Stimulated activated effector memory CD8-positive, alpha-beta T cell treated with anti-CD3 and anti-CD28 coated beads, Interleukin-12 subunit alpha, Interleukin-12 subunit beta, amount 100 ng/mL, for 72 hours (primary cell): Measurements from ENCODE around the gene SIRT6.
"Not testable (repeated sequence)": the region's sequence is repeated elsewhere in the genome, so short reads cannot be mapped to it uniquely, and the experiment has no call there.

Source experiments
- ATAC-seq: fragments of 150-1000 bp; cut with Tn5 transposase; 2 replicates; pipeline ENCODE4 v1.10.0; 2021
- DNase-seq, 2 donors: peaks; one replicate each; pipeline ENCODE4 v3.0.0; 2021 to 2022; ENCODE audit warnings: low spot score in 2 of 2
- H3K27ac Mint-ChIP-seq: one replicate; pipeline ENCODE4 v1.8.0; 2022; ENCODE audit warnings: mild to moderate bottlenecking, mixed read lengths
- H3K36me3 Mint-ChIP-seq: one replicate; pipeline ENCODE4 v1.8.0; 2022; ENCODE audit warnings: mild to moderate bottlenecking, mixed read lengths
- H3K4me1 Mint-ChIP-seq: one replicate; pipeline ENCODE4 v1.8.0; 2022; ENCODE audit warnings: mixed read lengths
- H3K4me3 Mint-ChIP-seq: one replicate; pipeline ENCODE4 v1.8.0; 2022; ENCODE audit warnings: mild to moderate bottlenecking, mixed read lengths
- H3K9me3 Mint-ChIP-seq: one replicate; pipeline ENCODE4 v1.8.0; 2022; ENCODE audit warnings: mixed read lengths

The SIRT6 gene

GRCh38 chr19:4210166-4210731 lies 27.9 kb upstream of the SIRT6 start:
- Mint-ChIP-seq H3K36me3 (no peaks in the 10 kb centered on the region), H3K4me1 (peaks cover 10% of the 10 kb centered on the region), H3K27ac (no peak overlapping the region), H3K9me3 (no peaks in the 10 kb centered on the region), H3K4me3 (no peak overlapping the region)
- ATAC-seq (no peak), DNase-seq (no peak)

GRCh38 chr19:4208385-4209094 lies 26.2 kb upstream of the SIRT6 start:
- Mint-ChIP-seq H3K9me3 (no peaks in the 10 kb centered on the region), H3K36me3 (no peaks in the 10 kb centered on the region), H3K4me1 (peaks cover 6% of the 10 kb centered on the region), H3K4me3 (no peak overlapping the region), H3K27ac (no peak overlapping the region)
- DNase-seq (no peak), ATAC-seq (no peak)

- H3K36me3 Mint-ChIP-seq: no peaks in the 10 kb centered on the region
- H3K9me3 Mint-ChIP-seq: no peaks in the 10 kb centered on the region
- peaks cover 6% of the 10 kb centered on the region for H3K4me1 Mint-ChIP-seq
- ATAC-seq (no peak), DNase-seq (no peak)
- no peak overlapping the region for H3K4me3 Mint-ChIP-seq
- no peak overlapping the region for H3K27ac Mint-ChIP-seq
These were observed 24.6 kb upstream of the SIRT6 start for GRCh38 chr19:4206818-4207484.

- ATAC-seq (no peak), DNase-seq (no peak)
- Mint-ChIP-seq H3K36me3 (no peaks in the 10 kb centered on the region), H3K9me3 (peaks cover 6% of the 10 kb centered on the region), H3K27ac (no peak overlapping the region), H3K4me3 (no peak overlapping the region), H3K4me1 (peaks cover 18% of the 10 kb centered on the region)
These were observed 19.4 kb upstream of the SIRT6 start for GRCh38 chr19:4201798-4202197.

- Mint-ChIP-seq H3K9me3 (peaks cover 6% of the 10 kb centered on the region), H3K4me1 (peaks cover 18% of the 10 kb centered on the region), H3K27ac (no peak overlapping the region), H3K36me3 (no peaks in the 10 kb centered on the region), H3K4me3 (no peak overlapping the region)
- DNase-seq: no peak
- ATAC-seq: no peak
These were observed 18.7 kb upstream of the SIRT6 start for GRCh38 chr19:4200940-4201542.

- no peak for ATAC-seq
- Mint-ChIP-seq H3K27ac (no peak overlapping the region), H3K9me3 (peaks cover 6% of the 10 kb centered on the region), H3K4me1 (peaks cover 18% of the 10 kb centered on the region), H3K4me3 (no peak overlapping the region), H3K36me3 (no peaks in the 10 kb centered on the region)
- no peak for DNase-seq
These were observed 17.4 kb upstream of the SIRT6 start for GRCh38 chr19:4199699-4200293.

GRCh38 chr19:4198467-4199126 lies 16.2 kb upstream of the SIRT6 start:
- no peak for DNase-seq
- no peak overlapping the region for H3K27ac Mint-ChIP-seq
- ATAC-seq: no peak
- H3K4me3 Mint-ChIP-seq: no peak overlapping the region
- peaks cover 6% of the 10 kb centered on the region for H3K9me3 Mint-ChIP-seq
- peaks cover 12% of the 10 kb centered on the region for H3K4me1 Mint-ChIP-seq
- H3K36me3 Mint-ChIP-seq: no peaks in the 10 kb centered on the region

GRCh38 chr19:4197625-4198466 lies 15.5 kb upstream of the SIRT6 start:
- Mint-ChIP-seq H3K4me3 (peak overlapping the region; percentile 7), H3K9me3 (peaks cover 6% of the 10 kb centered on the region), H3K27ac (peak overlapping the region; percentile 43), H3K4me1 (peaks cover 12% of the 10 kb centered on the region), H3K36me3 (no peaks in the 10 kb centered on the region)
- peak; percentile 61 for ATAC-seq
- no peak for DNase-seq

GRCh38 chr19:4197228-4197624 lies 14.9 kb upstream of the SIRT6 start:
- Mint-ChIP-seq H3K4me3 (peak overlapping the region; percentile 7), H3K27ac (peak overlapping the region; percentile 43), H3K9me3 (peaks cover 6% of the 10 kb centered on the region), H3K4me1 (peaks cover 12% of the 10 kb centered on the region), H3K36me3 (no peaks in the 10 kb centered on the region)
- no peak for DNase-seq
- no peak for ATAC-seq

- Mint-ChIP-seq H3K27ac (peak overlapping the region; percentile 43), H3K36me3 (no peaks in the 10 kb centered on the region), H3K9me3 (peaks cover 6% of the 10 kb centered on the region), H3K4me1 (peaks cover 12% of the 10 kb centered on the region), H3K4me3 (peak overlapping the region; percentile 7)
- ATAC-seq (no peak), DNase-seq (no peak)
These were observed 14.3 kb upstream of the SIRT6 start for GRCh38 chr19:4196587-4197148.

GRCh38 chr19:4196009-4196408 lies 13.6 kb upstream of the SIRT6 start:
- H3K9me3 Mint-ChIP-seq: peaks cover 6% of the 10 kb centered on the region
- H3K4me3 Mint-ChIP-seq: no peak overlapping the region
- H3K27ac Mint-ChIP-seq: no peak overlapping the region
- H3K4me1 Mint-ChIP-seq: peaks cover 12% of the 10 kb centered on the region
- H3K36me3 Mint-ChIP-seq: no peaks in the 10 kb centered on the region
- no peak for DNase-seq
- ATAC-seq: no peak

GRCh38 chr19:4194353-4194752 lies 12.0 kb upstream of the SIRT6 start:
- no peak overlapping the region for H3K27ac Mint-ChIP-seq
- H3K9me3 Mint-ChIP-seq: peaks cover 6% of the 10 kb centered on the region
- DNase-seq (no peak), ATAC-seq (no peak)
- no peaks in the 10 kb centered on the region for H3K36me3 Mint-ChIP-seq
- H3K4me1 Mint-ChIP-seq: peaks cover 12% of the 10 kb centered on the region
- H3K4me3 Mint-ChIP-seq: no peak overlapping the region

GRCh38 chr19:4192537-4192936 lies 10.2 kb upstream of the SIRT6 start:
- H3K4me1 Mint-ChIP-seq, ATAC-seq, H3K36me3 Mint-ChIP-seq, DNase-seq, H3K27ac Mint-ChIP-seq, H3K4me3 Mint-ChIP-seq, H3K9me3 Mint-ChIP-seq: not testable (repeated sequence)

- ATAC-seq: no peak
- Mint-ChIP-seq H3K27ac (no peak overlapping the region), H3K4me3 (no peak overlapping the region), H3K9me3 (no peaks in the 10 kb centered on the region), H3K36me3 (no peaks in the 10 kb centered on the region), H3K4me1 (peaks cover 14% of the 10 kb centered on the region)
- DNase-seq: no peak
These were observed 7.3 kb upstream of the SIRT6 start for GRCh38 chr19:4189641-4190040.
